Liver (tissue), 9 donors: ENCODE data around the gene SPATS2. TPM values are rescaled to one million over a fixed set of nuclear protein-coding genes. Genes with fewer than 3 reads are reported as not detected.

Experiments
- DNase-seq: peaks from one replicate; pipeline ENCODE4 v3.0.0-alpha.2; 2017; ENCODE audit warnings: low spot score
- H3K27ac ChIP-seq, 2 donors: one replicate each; pipeline ENCODE4 v1.7.0; 2013; ENCODE audit warnings: inconsistent platforms in 2 of 2, low read length in 2 of 2, control low read depth in 1 of 2, low read depth in 1 of 2, mild to moderate bottlenecking in 1 of 2
- H3K27me3 ChIP-seq, 4 donors: one replicate each; pipeline versions ENCODE4 v1.6.1 to v1.7.0; 2013; ENCODE audit warnings: low read length in 3 of 4, inconsistent platforms in 1 of 4, mild to moderate bottlenecking in 1 of 4, moderate library complexity in 1 of 4; ENCODE audit not compliant: control insufficient read depth in 4 of 4, insufficient read depth in 4 of 4
- H3K36me3 ChIP-seq, 4 donors: one replicate each; pipeline versions ENCODE4 v1.6.1 to v1.7.0; 2013; ENCODE audit warnings: low read length in 3 of 4, mild to moderate bottlenecking in 3 of 4, low read depth in 1 of 4, moderate library complexity in 1 of 4; ENCODE audit not compliant: control insufficient read depth in 4 of 4, insufficient read depth in 3 of 4
- H3K4me1 ChIP-seq, 4 donors: one replicate each; pipeline versions ENCODE4 v1.6.1 to v1.7.0; 2013; ENCODE audit warnings: low read length in 3 of 4, mild to moderate bottlenecking in 3 of 4, moderate library complexity in 1 of 4; ENCODE audit not compliant: control insufficient read depth in 4 of 4, insufficient read depth in 4 of 4
- H3K4me3 ChIP-seq, 3 donors: one replicate each; pipeline versions ENCODE4 v1.6.1 to v1.7.0; 2013; ENCODE audit warnings: low read length in 3 of 3, control low read depth in 1 of 3, low read depth in 1 of 3, mild to moderate bottlenecking in 1 of 3
- H3K9ac ChIP-seq, 2 donors: one replicate each; pipeline ENCODE4 v1.7.0; 2013; ENCODE audit warnings: low read length in 2 of 2, mild to moderate bottlenecking in 2 of 2, moderate library complexity in 2 of 2, control low read depth in 1 of 2, low read depth in 1 of 2
- H3K9me3 ChIP-seq, 4 donors: one replicate each; pipeline versions ENCODE4 v1.6.1 to v1.7.0; 2013; ENCODE audit warnings: low read length in 3 of 4; ENCODE audit not compliant: control insufficient read depth in 4 of 4
- ATF3 ChIP-seq: IDR thresholded peaks from 2 replicates; pipeline ENCODE4 v1.6.1; 2016; ENCODE audit warnings: antibody characterized with exemption
- CTCF ChIP-seq: fragments of 150-350 bp; IDR thresholded peaks from 2 replicates; pipeline ENCODE4 v1.5.1; 2017; ENCODE audit warnings: improper control_type of control experiment, low read depth, low read length; ENCODE audit not compliant: missing input control
- FOXA1 ChIP-seq: IDR thresholded peaks from 2 replicates; pipeline ENCODE4 v1.6.1; 2016; ENCODE audit warnings: antibody characterized with exemption
- HNF4A ChIP-seq, 2 donors: conservative IDR thresholded peaks; 2 replicates each; pipeline ENCODE4 v1.6.1; 2016; ENCODE audit warnings: antibody characterized with exemption in 2 of 2, mild to moderate bottlenecking in 2 of 2
- HNF4G ChIP-seq: IDR thresholded peaks from 2 replicates; pipeline ENCODE4 v1.6.1; 2016; ENCODE audit warnings: antibody characterized with exemption
- JUND ChIP-seq, 2 donors: IDR thresholded peaks; 2 replicates each; pipeline ENCODE4 v1.6.1; 2016; ENCODE audit warnings: antibody characterized with exemption in 2 of 2
- NR2F2 ChIP-seq: IDR thresholded peaks from 2 replicates; pipeline ENCODE4 v1.6.1; 2016; ENCODE audit warnings: antibody characterized with exemption
- RAD21 ChIP-seq, 2 donors: IDR thresholded peaks; 2 replicates each; pipeline ENCODE4 v1.6.1; 2016; ENCODE audit warnings: antibody characterized with exemption in 2 of 2, mild to moderate bottlenecking in 2 of 2
- REST ChIP-seq: IDR thresholded peaks from 2 replicates; pipeline ENCODE4 v1.6.1; 2016; ENCODE audit warnings: antibody characterized with exemption, mild to moderate bottlenecking
- RXRA ChIP-seq, 2 donors: IDR thresholded peaks; 2 replicates each; pipeline ENCODE4 v1.6.1; 2017 to 2018; ENCODE audit warnings: antibody characterized with exemption in 2 of 2, mild to moderate bottlenecking in 1 of 2
- YY1 ChIP-seq: IDR thresholded peaks from 2 replicates; pipeline ENCODE4 v1.6.1; 2016; ENCODE audit warnings: antibody characterized with exemption, mild to moderate bottlenecking
- WGBS: extraction: QIAGEN DNeasy Blood & Tissue Kit; methylation state at CpG from one replicate; pipeline ENCODE4 v1.1.7; 2013; 5-methylcytosine and 5-hydroxymethylcytosine counted together
- polyA plus RNA-seq, 2 donors: library from polyadenylated mRNA; stranded (reverse) in 1 of 2; unstranded in 1 of 2; fragments of 200-250 nt in 1 of 2; fragments of >200 nt in 1 of 2; fragmentation: Nextera tagmentation in 1 of 2; extraction: Ambion mirVana in 1 of 2; gene quantifications; one replicate each; pipeline versions ENCODE4 v1.2.1 to v1.2.3, GENCODE V29; 2013 to 2015
- total RNA-seq, 2 donors: library from RNA; depleted of rRNA; stranded (reverse); fragments of >200 nt; gene quantifications; one replicate each; pipeline ENCODE4 v1.2.3, GENCODE V29; 2014
- donor health status: healthy.
- donor health status: healthy.
- donor health status: healthy.
- donor health status: healthy.
- donor health status: healthy.

SPATS2 gene
- total and polyA plus RNA-seq, 4 donors: 2.4 to 5.2 (median 4.5) TPM

- no peak overlapping the region for H3K4me3 ChIP-seq
- whole genome bisulfite sequencing: 89% methylated on average over 6 of the region's 6 CpGs
- H3K27me3 ChIP-seq: no peaks in the 10 kb centered on the region
- no peak overlapping the region for H3K27ac ChIP-seq
- peaks cover 2 to 16% (median 5%) of the 10 kb centered on the region in 4 donors for H3K36me3 ChIP-seq
- H3K4me1 ChIP-seq: no peaks in the 10 kb centered on the region
- no peak overlapping the region for H3K9ac ChIP-seq
- no peak for DNase-seq
- H3K9me3 ChIP-seq: no peaks in the 10 kb centered on the region
- TF ChIP-seq HNF4A (conservative IDR thresholded peaks at IDR 0.05) (no peak), REST (no peak), ATF3 (no peak), FOXA1 (no peak), CTCF (no peak), JUND (IDR thresholded peaks at IDR 0.05) (no peak), RAD21 (IDR thresholded peaks at IDR 0.05) (no peak), YY1 (no peak), RXRA (IDR thresholded peaks at IDR 0.05) (no peak), HNF4G (no peak), NR2F2 (no peak)
Measured at GRCh38 chr12:49524660-49525324, 157.5 kb downstream of the SPATS2 start.

- TF ChIP-seq ATF3: no peak
- peak in 1 of 2 donors; percentile 19 for TF ChIP-seq HNF4A (conservative IDR thresholded peaks at IDR 0.05)
- H3K27me3 ChIP-seq: no peaks in the 10 kb centered on the region
- peaks cover 2 to 16% (median 5%) of the 10 kb centered on the region in 4 donors for H3K36me3 ChIP-seq
- DNase-seq: no peak
- 81% methylated on average over 7 of the region's 7 CpGs for WGBS
- no peaks in the 10 kb centered on the region for H3K4me1 ChIP-seq
- no peak overlapping the region for H3K9ac ChIP-seq
- no peak overlapping the region for H3K4me3 ChIP-seq
- H3K27ac ChIP-seq: no peak overlapping the region
- no peaks in the 10 kb centered on the region for H3K9me3 ChIP-seq
Measured at GRCh38 chr12:49525942-49526341, 158.7 kb downstream of the SPATS2 start.
